RWPE2 (cell line): ENCODE results near the gene LETM1.

Experiments
- ATAC-seq: fragments of 200-7000 bp; cut with Tn5 transposase; 3 replicates; pipeline ENCODE4 v1.9.1; 2021; ENCODE audit warnings: low read depth
- DNase-seq: peaks from one replicate; pipeline ENCODE4 v3.0.0-alpha.2; 2020; ENCODE audit warnings: low spot score
- H3K27ac ChIP-seq: fragments of 450-650 bp; 2 replicates; pipeline ENCODE4 v1.5.1; 2017; ENCODE audit warnings: mild to moderate bottlenecking; ENCODE audit not compliant: poor library complexity, severe bottlenecking
- H3K27me3 ChIP-seq: fragments of 250-450 bp; sonication (Bioruptor Pico); 2 replicates; pipeline ENCODE4 v1.5.1; 2021; ENCODE audit warnings: mild to moderate bottlenecking, moderate library complexity; ENCODE audit not compliant: insufficient read depth, poor library complexity, severe bottlenecking
- H3K36me3 ChIP-seq: fragments of 250-450 bp; sonication (Bioruptor Pico); 2 replicates; pipeline ENCODE4 v1.5.1; 2020; ENCODE audit warnings: low read depth, mild to moderate bottlenecking, moderate library complexity
- H3K4me1 ChIP-seq: fragments of 250-450 bp; sonication (Bioruptor Pico); 2 replicates; pipeline ENCODE4 v1.5.1; 2021; ENCODE audit warnings: mild to moderate bottlenecking, moderate library complexity; ENCODE audit not compliant: insufficient read depth, poor library complexity, severe bottlenecking
- H3K4me3 ChIP-seq: fragments of 250-450 bp; sonication (Bioruptor Pico); 2 replicates; pipeline ENCODE4 v1.5.1; 2021; ENCODE audit warnings: mild to moderate bottlenecking, moderate library complexity; ENCODE audit not compliant: severe bottlenecking
- H3K9me3 ChIP-seq: fragments of 250-450 bp; sonication (Bioruptor Pico); 2 replicates; pipeline ENCODE4 v1.5.1; 2021; ENCODE audit warnings: mild to moderate bottlenecking, moderate library complexity; ENCODE audit not compliant: severe bottlenecking
- CTCF ChIP-seq: fragments of 450-650 bp; IDR thresholded peaks from one replicate; pipeline ENCODE4 v1.5.1; 2017; ENCODE audit warnings: mild to moderate bottlenecking, moderate library complexity; ENCODE audit not compliant: poor library complexity, severe bottlenecking

Gene LETM1

DNA sequence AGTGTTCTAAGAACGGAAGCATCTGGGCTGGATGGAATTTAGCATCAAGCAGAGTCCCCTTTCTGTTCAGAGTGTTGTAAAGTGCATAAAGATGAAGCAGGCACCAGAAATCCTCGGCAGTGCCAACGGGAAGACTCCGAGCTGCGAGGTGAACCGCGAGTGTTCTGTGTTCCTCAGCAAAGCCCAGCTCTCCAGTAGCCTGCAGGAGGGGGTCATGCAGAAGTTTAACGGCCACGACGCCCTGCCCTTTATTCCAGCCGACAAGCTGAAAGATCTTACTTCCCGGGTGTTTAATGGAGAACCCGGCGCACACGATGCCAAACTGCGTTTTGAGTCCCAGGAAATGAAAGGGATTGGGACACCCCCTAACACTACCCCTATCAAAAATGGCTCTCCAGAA lies 44.7 kb upstream of the LETM1 start:
- no peaks in the 10 kb centered on the region for H3K4me1 ChIP-seq
- ATAC-seq: no peak
- no peaks in the 10 kb centered on the region for H3K9me3 ChIP-seq
- peaks cover 60% of the 10 kb centered on the region for H3K36me3 ChIP-seq
- TF ChIP-seq CTCF: no peak
- H3K27ac ChIP-seq: no peak overlapping the region
- H3K4me3 ChIP-seq: no peak overlapping the region
- DNase-seq: no peak
- no peaks in the 10 kb centered on the region for H3K27me3 ChIP-seq

- no peaks in the 10 kb centered on the region for H3K4me1 ChIP-seq
- no peaks in the 10 kb centered on the region for H3K27me3 ChIP-seq
- no peaks in the 10 kb centered on the region for H3K9me3 ChIP-seq
- H3K36me3 ChIP-seq: peaks cover 59% of the 10 kb centered on the region
- ATAC-seq: no peak
- H3K4me3 ChIP-seq: no peak overlapping the region
- H3K27ac ChIP-seq: no peak overlapping the region
- DNase-seq: no peak
- no peak for TF ChIP-seq CTCF
Measured at GRCh38 chr4:1900087-1900433, 44.1 kb upstream of the LETM1 start.

DNA sequence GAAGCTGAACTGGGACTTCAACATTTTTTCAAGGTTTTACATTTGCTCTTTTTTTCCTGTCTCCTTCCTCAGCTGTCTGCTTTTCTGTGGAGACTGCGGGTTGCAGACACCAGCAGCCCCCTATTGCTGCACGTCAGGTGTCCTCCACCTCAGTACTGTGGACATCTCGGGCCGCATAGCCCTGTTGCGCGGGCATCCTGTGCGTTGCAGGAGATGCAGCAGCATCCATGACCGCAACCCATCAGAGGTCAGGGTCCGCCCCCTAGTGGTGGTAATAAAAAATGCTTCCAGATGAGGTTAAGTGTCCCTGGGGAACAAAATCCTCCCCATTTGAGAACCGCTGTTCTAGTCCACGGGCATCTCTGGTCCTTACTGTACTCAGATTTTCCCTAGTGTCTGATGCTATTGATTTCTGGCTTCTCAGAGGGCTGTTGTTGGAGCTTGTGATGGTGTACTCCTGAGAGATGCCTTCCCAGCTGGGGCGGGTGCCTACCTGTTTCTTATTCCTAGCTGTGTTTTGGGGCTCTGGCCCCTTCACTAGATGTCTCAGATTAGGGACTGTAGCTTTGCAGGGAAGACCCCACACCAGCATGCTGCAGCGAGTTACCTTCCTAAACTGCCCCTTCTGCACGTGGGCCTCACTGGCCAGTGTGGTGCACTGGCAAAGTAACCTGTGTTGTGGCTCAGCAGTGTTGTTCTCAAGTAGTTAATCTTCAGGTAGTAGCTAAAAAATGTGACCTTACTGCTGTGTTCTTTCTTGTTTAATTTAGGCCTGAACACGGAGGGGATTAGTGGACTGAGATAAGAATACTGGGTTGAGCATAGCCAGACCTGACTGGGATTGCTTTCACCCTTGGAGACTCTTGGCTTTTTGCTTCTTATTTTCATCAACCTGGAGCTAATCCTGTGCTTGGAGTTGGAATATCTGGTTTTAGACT lies 43.5 kb upstream of the LETM1 start:
- no peak for DNase-seq
- peak; percentile 92 for TF ChIP-seq CTCF
- no peak overlapping the region for H3K4me3 ChIP-seq
- H3K36me3 ChIP-seq: peaks cover 60% of the 10 kb centered on the region
- H3K27ac ChIP-seq: peak overlapping the region; percentile 3
- ATAC-seq: peak; percentile 92
- no peaks in the 10 kb centered on the region for H3K4me1 ChIP-seq
- H3K9me3 ChIP-seq: no peaks in the 10 kb centered on the region
- H3K27me3 ChIP-seq: no peaks in the 10 kb centered on the region

DNA sequence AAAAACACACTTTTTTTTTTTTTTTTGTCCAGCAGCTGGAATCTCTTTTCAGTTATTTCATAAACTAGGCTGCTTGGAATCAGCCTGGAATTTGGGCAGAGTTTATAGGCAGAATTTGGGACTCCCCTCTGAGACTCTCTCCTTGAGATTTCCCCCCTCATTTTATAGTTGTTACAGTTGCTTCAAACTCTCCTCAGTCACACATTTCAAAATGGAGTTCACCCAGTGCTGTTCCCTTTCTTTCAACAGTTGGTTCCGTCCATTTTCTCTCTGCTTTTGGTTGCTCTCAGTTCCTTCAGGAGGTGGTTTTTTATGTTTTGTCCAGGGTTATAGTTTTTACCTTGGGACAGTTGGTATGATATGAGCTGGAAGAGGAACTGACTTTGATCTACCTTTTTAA lies 42.7 kb upstream of the LETM1 start:
- no peak for TF ChIP-seq CTCF
- H3K9me3 ChIP-seq: no peaks in the 10 kb centered on the region
- H3K27me3 ChIP-seq: no peaks in the 10 kb centered on the region
- peaks cover 60% of the 10 kb centered on the region for H3K36me3 ChIP-seq
- ATAC-seq (no peak), DNase-seq (no peak)
- H3K4me3 ChIP-seq: no peak overlapping the region
- no peaks in the 10 kb centered on the region for H3K4me1 ChIP-seq
- peak overlapping the region; percentile 3 for H3K27ac ChIP-seq

- H3K9me3 ChIP-seq: no peaks in the 10 kb centered on the region
- H3K27ac ChIP-seq: no peak overlapping the region
Measured at GRCh38 chr4:1898007-1898406, 42.1 kb upstream of the LETM1 start.

More at GRCh38 chr4:1898007-1898406, 42.1 kb upstream of the LETM1 start:
- ATAC-seq: no peak
- no peak overlapping the region for H3K4me3 ChIP-seq
- TF ChIP-seq CTCF: no peak
- no peaks in the 10 kb centered on the region for H3K27me3 ChIP-seq
- peaks cover 58% of the 10 kb centered on the region for H3K36me3 ChIP-seq
- H3K4me1 ChIP-seq: no peaks in the 10 kb centered on the region
- DNase-seq: no peak
